ENCODE results near the gene C20orf144.
"Not testable (repeated sequence)": the region's sequence is repeated elsewhere in the genome, so short reads cannot be mapped to it uniquely, and the experiment has no call there.

C20orf144 gene

GRCh38 chr20:33697129-33697528, 35.0 kb downstream of the C20orf144 start:
- DNase-seq: no peak

GRCh38 chr20:33698966-33699365, 36.8 kb downstream of the C20orf144 start:
- not testable (repeated sequence) for DNase-seq

GRCh38 chr20:33700696-33701441, 38.7 kb downstream of the C20orf144 start:
- DNase-seq: not testable (repeated sequence)

- DNase-seq: no peak
Measured at GRCh38 chr20:33701629-33702450, 39.7 kb downstream of the C20orf144 start.

- no peak for DNase-seq
Measured at GRCh38 chr20:33702861-33703260, 40.7 kb downstream of the C20orf144 start.

GRCh38 chr20:33703498-33704137, 41.5 kb downstream of the C20orf144 start:
- no peak for DNase-seq

- no peak for DNase-seq
Measured at GRCh38 chr20:33704197-33704924, 42.2 kb downstream of the C20orf144 start.

- no peak for DNase-seq
Measured at GRCh38 chr20:33707668-33708067, 45.5 kb downstream of the C20orf144 start.

GRCh38 chr20:33709398-33709797, 47.3 kb downstream of the C20orf144 start:
- DNase-seq: no peak

GRCh38 chr20:33709905-33710541, 47.9 kb downstream of the C20orf144 start:
- DNase-seq: no peak

- no peak for DNase-seq
Measured at GRCh38 chr20:33710681-33711445, 48.7 kb downstream of the C20orf144 start.

- DNase-seq: no peak
Measured at GRCh38 chr20:33711446-33711738, 49.3 kb downstream of the C20orf144 start.

Measured in kidney glomerular epithelial cell (primary cell).